Neural progenitor cell (in vitro differentiated cells): ENCODE results near the gene SIM2. TPM values are rescaled to one million over a fixed set of nuclear protein-coding genes. Genes with fewer than 3 reads are reported as not detected.

Experiments
- DNase-seq: peaks from one replicate; pipeline ENCODE4 v3.0.0-alpha.2; 2016; ENCODE audit warnings: low spot score
- H2AFZ ChIP-seq: fragments of 200-600 bp; sonication (generic); replicated peaks from 2 replicates; pipeline ENCODE4 v1.6.1; 2016; ENCODE audit warnings: antibody characterized with exemption
- H3F3A ChIP-seq: fragments of 200-600 bp; sonication (generic); 2 replicates; pipeline ENCODE4 v1.6.1; 2016; ENCODE audit warnings: antibody characterized with exemption, low read depth
- H3K27ac ChIP-seq: fragments of 200-600 bp; sonication (generic); 2 replicates; pipeline ENCODE4 v1.5.1; 2016; ENCODE audit warnings: mild to moderate bottlenecking
- H3K27me3 ChIP-seq: fragments of 200-600 bp; sonication (generic); 2 replicates; pipeline ENCODE4 v1.6.1; 2016; ENCODE audit warnings: mild to moderate bottlenecking, moderate library complexity
- H3K36me3 ChIP-seq: fragments of 200-600 bp; sonication (generic); 2 replicates; pipeline ENCODE4 v1.5.1; 2016
- H3K4me1 ChIP-seq: fragments of 200-600 bp; sonication (generic); 2 replicates; pipeline ENCODE4 v1.6.1; 2016; ENCODE audit warnings: mixed run types
- H3K4me2 ChIP-seq: fragments of 200-600 bp; sonication (generic); 2 replicates; pipeline ENCODE4 v1.6.1; 2016
- H3K4me3 ChIP-seq: fragments of 200-600 bp; sonication (generic); 2 replicates; pipeline ENCODE4 v1.5.1; 2016
- H3K79me2 ChIP-seq: fragments of 200-600 bp; sonication (generic); 2 replicates; pipeline ENCODE4 v1.6.1; 2016; ENCODE audit warnings: low read depth
- H3K9ac ChIP-seq: fragments of 200-600 bp; sonication (generic); 2 replicates; pipeline ENCODE4 v1.6.1; 2016
- H3K9me3 ChIP-seq: fragments of 200-600 bp; sonication (generic); 2 replicates; pipeline ENCODE4 v1.5.1; 2016; ENCODE audit warnings: low read depth
- H4K20me1 ChIP-seq: fragments of 200-600 bp; sonication (generic); 2 replicates; pipeline ENCODE4 v1.6.1; 2016; ENCODE audit warnings: low read depth
- H3K27ac Mint-ChIP-seq: 3 replicates; pipeline ENCODE4 v1.8.0; 2021; ENCODE audit warnings: mixed read lengths
- H3K27me3 Mint-ChIP-seq: 2 replicates; pipeline ENCODE4 v1.8.0; 2022; ENCODE audit warnings: low read depth, mild to moderate bottlenecking, inconsistent platforms, moderate library complexity, mixed read lengths; ENCODE audit not compliant: insufficient read depth
- H3K36me3 Mint-ChIP-seq: 3 replicates; pipeline ENCODE4 v1.8.0; 2021; ENCODE audit warnings: mixed read lengths
- H3K4me1 Mint-ChIP-seq: 3 replicates; pipeline ENCODE4 v1.8.0; 2021; ENCODE audit warnings: mixed read lengths
- H3K4me3 Mint-ChIP-seq: 3 replicates; pipeline ENCODE4 v1.8.0; 2021; ENCODE audit warnings: mild to moderate bottlenecking, moderate library complexity, mixed read lengths
- H3K9me3 Mint-ChIP-seq: 3 replicates; pipeline ENCODE4 v1.8.0; 2020; ENCODE audit warnings: mixed read lengths
- CTCF ChIP-seq: fragments of 200-600 bp; sonication (generic); IDR thresholded peaks from 2 replicates; pipeline ENCODE4 v1.5.1; 2017; ENCODE audit warnings: antibody characterized with exemption, mild to moderate bottlenecking
- EZH2 ChIP-seq: fragments of 200-600 bp; sonication (generic); IDR thresholded peaks from 2 replicates; pipeline ENCODE4 v1.6.1; 2017; ENCODE audit warnings: antibody characterized with exemption, mild to moderate bottlenecking, moderate library complexity
- EZH2phosphoT487 ChIP-seq: fragments of 200-600 bp; sonication (generic); IDR thresholded peaks from 2 replicates; pipeline ENCODE4 v1.6.1; 2017; ENCODE audit warnings: antibody characterized with exemption
- total RNA-seq: library from RNA; depleted of rRNA; stranded (reverse); fragments of >200 nt; gene quantifications from 2 replicates; pipeline ENCODE4 v1.2.3, GENCODE V29; 2015; ENCODE audit warnings: low replicate concordance

SIM2 gene
- total RNA-seq, 1 donor from 2014 or later = not detected

GRCh38 chr21:36757196-36757595 lies 58.3 kb downstream of the SIM2 start:
- Mint-ChIP-seq H3K27ac (peak overlapping the region; percentile 69), H3K9me3 (no peaks in the 10 kb centered on the region), H3K4me3 (no peak overlapping the region), H3K27me3 (peaks cover 3% of the 10 kb centered on the region), H3K4me1 (peaks cover 50% of the 10 kb centered on the region), H3K36me3 (peaks cover 11% of the 10 kb centered on the region)
- DNase-seq = peak; percentile 49
- Histone ChIP-seq H3K4me3 (no peak overlapping the region), H2AFZ (no peak overlapping the region), H3K27me3 (no peaks in the 10 kb centered on the region), H3K9me3 (no peaks in the 10 kb centered on the region), H3F3A (peaks cover 28% of the 10 kb centered on the region), H3K4me2 (peak overlapping the region; percentile 10), H3K36me3 (no peaks in the 10 kb centered on the region), H4K20me1 (no peaks in the 10 kb centered on the region), H3K4me1 (peaks cover 39% of the 10 kb centered on the region), H3K27ac (no peak overlapping the region), H3K79me2 (no peaks in the 10 kb centered on the region), H3K9ac (no peak overlapping the region)
- TF ChIP-seq EZH2 = no peak
- no peak for TF ChIP-seq EZH2phosphoT487
- peak; percentile 10 for TF ChIP-seq CTCF

- no peaks in the 10 kb centered on the region for H3K27me3 ChIP-seq
- no peaks in the 10 kb centered on the region for H4K20me1 ChIP-seq
- Mint-ChIP-seq H3K4me3 (no peak overlapping the region), H3K27me3 (peaks cover 9% of the 10 kb centered on the region), H3K27ac (no peak overlapping the region), H3K36me3 (peaks cover 9% of the 10 kb centered on the region), H3K9me3 (no peaks in the 10 kb centered on the region), H3K4me1 (peaks cover 40% of the 10 kb centered on the region)
- H3F3A ChIP-seq = peaks cover 14% of the 10 kb centered on the region
- no peak for DNase-seq
- H3K36me3 ChIP-seq = no peaks in the 10 kb centered on the region
- peaks cover 21% of the 10 kb centered on the region for H3K4me1 ChIP-seq
- H3K79me2 ChIP-seq = no peaks in the 10 kb centered on the region
- H2AFZ ChIP-seq = no peak overlapping the region
- no peaks in the 10 kb centered on the region for H3K9me3 ChIP-seq
- H3K27ac ChIP-seq = no peak overlapping the region
- H3K9ac ChIP-seq = no peak overlapping the region
- no peak overlapping the region for H3K4me3 ChIP-seq
- no peak overlapping the region for H3K4me2 ChIP-seq
- TF ChIP-seq EZH2phosphoT487 = no peak
- TF ChIP-seq CTCF = no peak
- TF ChIP-seq EZH2 = no peak
Observed at GRCh38 chr21:36759348-36760083, 60.6 kb downstream of the SIM2 start.

- Mint-ChIP-seq H3K36me3 (peaks cover 12% of the 10 kb centered on the region), H3K4me3 (no peak overlapping the region), H3K27me3 (peaks cover 12% of the 10 kb centered on the region), H3K27ac (peak overlapping the region; percentile 58), H3K4me1 (peaks cover 29% of the 10 kb centered on the region), H3K9me3 (no peaks in the 10 kb centered on the region)
- Histone ChIP-seq H3K4me2 (no peak overlapping the region), H4K20me1 (no peaks in the 10 kb centered on the region), H3K9ac (no peak overlapping the region), H3K79me2 (no peaks in the 10 kb centered on the region), H3F3A (peaks cover 7% of the 10 kb centered on the region), H3K27ac (no peak overlapping the region), H3K9me3 (no peaks in the 10 kb centered on the region), H3K27me3 (no peaks in the 10 kb centered on the region), H3K36me3 (no peaks in the 10 kb centered on the region), H3K4me3 (no peak overlapping the region), H3K4me1 (peaks cover 12% of the 10 kb centered on the region), H2AFZ (no peak overlapping the region)
- DNase-seq = no peak
- no peak for TF ChIP-seq EZH2phosphoT487
- TF ChIP-seq CTCF = no peak
Observed at GRCh38 chr21:36761685-36762084, 62.8 kb downstream of the SIM2 start.
